SH-SY5Y (cell line): ENCODE results near the gene EDA.

Experiments
- GATA2 ChIP-seq: IDR thresholded peaks from 2 replicates; pipeline ENCODE4 v1.6.1; 2011; ENCODE audit warnings: mild to moderate bottlenecking, low read depth, low read length
- GATA3 ChIP-seq: IDR thresholded peaks from 2 replicates; pipeline ENCODE4 v1.6.1; 2011; ENCODE audit warnings: low read depth, mild to moderate bottlenecking, low read length, moderate library complexity

Gene EDA

DNA sequence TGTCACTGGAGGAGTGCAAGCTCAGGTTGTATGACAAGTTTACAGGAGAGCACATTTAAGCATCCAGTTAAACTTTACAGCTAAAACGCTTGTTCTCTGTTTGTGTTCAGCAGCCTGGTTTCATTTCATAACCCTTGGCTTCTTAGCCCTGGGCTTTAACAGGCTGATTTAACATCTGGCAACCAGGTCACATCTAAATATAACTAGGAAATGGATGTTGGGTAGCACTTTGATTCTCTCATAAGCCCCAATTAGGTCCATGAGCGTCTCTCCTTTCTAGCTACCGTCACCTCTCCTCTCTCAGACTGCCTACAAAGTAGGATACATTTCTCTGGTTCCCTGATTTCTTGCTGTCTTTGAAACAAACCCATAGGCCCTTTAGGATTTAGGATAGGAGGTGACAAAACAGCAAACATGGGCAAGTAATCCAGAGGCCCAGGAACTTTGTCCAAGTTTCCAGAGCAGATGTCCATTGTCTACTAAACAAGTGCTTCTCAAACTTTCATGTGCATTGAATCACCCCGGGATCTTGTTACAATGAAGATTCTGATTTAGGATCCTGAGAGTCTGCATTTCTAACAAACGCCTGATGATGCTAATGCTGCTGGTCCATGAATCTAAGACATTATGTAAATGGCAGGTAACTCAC lies 468.8 kb downstream of the EDA start:
- TF ChIP-seq GATA2 (no peak), GATA3 (no peak)

- TF ChIP-seq GATA3 (no peak), GATA2 (no peak)
These were observed 472.1 kb downstream of the EDA start for GRCh38 chrX:70087857-70088630.

DNA sequence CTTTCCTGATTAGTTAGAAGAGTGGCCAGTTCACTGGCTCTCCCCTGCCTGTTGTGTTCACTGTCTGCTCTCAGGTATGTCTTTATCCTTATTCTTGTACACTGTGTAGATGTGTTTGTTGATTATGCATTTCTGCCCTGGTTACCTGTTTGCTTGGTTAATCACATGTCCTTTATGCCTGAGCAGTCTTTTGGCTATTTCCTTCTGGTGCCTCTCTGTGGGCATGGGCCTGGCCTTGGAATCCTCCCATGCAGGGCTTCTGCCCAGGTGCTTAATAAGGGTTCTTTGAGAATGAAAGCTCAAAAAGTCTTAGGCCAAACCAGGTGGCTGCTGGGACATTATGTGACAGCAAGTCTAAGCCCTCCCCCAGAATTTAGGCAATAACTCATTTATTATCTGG lies 472.8 kb downstream of the EDA start:
- TF ChIP-seq GATA3 (no peak), GATA2 (no peak)
